K562 (cell line): ENCODE measurements around the gene HOXC4. TPM values are rescaled to one million over a fixed set of nuclear protein-coding genes. Genes with fewer than 3 reads are reported as not detected.

Experiments used
- ETV1 ChIP-seq: fragments of 450-650 bp; conservative IDR thresholded peaks from 2 replicates; pipeline ENCODE4 v1.6.1; 2016; ENCODE audit warnings: missing genetic modification characterization, control low read depth, low read depth, missing compliant biosample characterization
- MYNN ChIP-seq, 2 experiments: sonication (generic); formaldehyde crosslinking in 1 of 2; IDR thresholded peaks; 2 replicates each; pipeline versions ENCODE4 v1.5.0 to v1.6.1; 2016 to 2020; ENCODE audit warnings: antibody characterized with exemption in 1 of 2, missing genetic modification reagents in 1 of 2
- POLR2AphosphoS2 ChIP-seq: IDR thresholded peaks from 2 replicates; pipeline ENCODE4 v1.6.1; 2012; ENCODE audit warnings: low read length, improper control_type of control experiment
- ZNF143 ChIP-seq: sonication (generic); formaldehyde crosslinking; IDR thresholded peaks from 2 replicates; pipeline ENCODE4 v1.9.0; 2022; ENCODE audit warnings: mild to moderate bottlenecking, missing genetic modification reagents
- polyA plus RNA-seq, 8 experiments: library from polyadenylated mRNA; depleted of rRNA in 4 of 8; stranded (reverse) in 5 of 8; unstranded in 3 of 8; fragments of >200 nt; fragmentation: Nextera tagmentation in 2 of 8; fragmentation: Illumina TruSeq in 1 of 8; extraction: Ambion mirVana in 2 of 8; extraction: Trizol in 1 of 8; gene quantifications; 2 replicates each; pipeline versions ENCODE4 v1.2.1 to v1.2.3, GENCODE V29; 2011 to 2014; ENCODE audit warnings: inconsistent platforms in 1 of 8, missing spikeins in 1 of 8
- total RNA-seq, 7 experiments: library from RNA; depleted of rRNA in 6 of 7; stranded (reverse); fragments of >200 nt in 6 of 7; fragmentation: Illumina TruSeq in 2 of 7; extraction: Trizol in 2 of 7; gene quantifications; 2 replicates each; pipeline versions ENCODE4 v1.2.1 to v1.2.3, GENCODE V29; 2011 to 2021; ENCODE audit warnings: low replicate concordance in 1 of 7
- TF ChIP-seq, protein P1 (sequence below): fragments of 250-450 bp; sonication (Bioruptor Pico); IDR thresholded peaks from 2 replicates; pipeline ENCODE4 v1.4.0; 2020; ENCODE audit warnings: mild to moderate bottlenecking, moderate library complexity, borderline replicate concordance
- TF ChIP-seq, protein P2 (sequence below), 2 experiments: fragments of 450-650 bp in 1 of 2; IDR thresholded peaks; 2 replicates each; pipeline ENCODE4 v1.6.1; 2011 to 2017; ENCODE audit warnings: low read depth in 2 of 2, antibody characterized with exemption in 1 of 2, borderline replicate concordance in 1 of 2, low read length in 1 of 2, mild to moderate bottlenecking in 1 of 2, mixed read lengths in 1 of 2; ENCODE audit not compliant: control insufficient read depth in 1 of 2
- TF ChIP-seq, protein P3 (sequence below): fragments of 250-450 bp; sonication (Bioruptor Pico); IDR thresholded peaks from 2 replicates; pipeline ENCODE4 v1.8.0; 2022; ENCODE audit warnings: inconsistent platforms, mild to moderate bottlenecking, moderate library complexity, borderline replicate concordance

Gene HOXC4
- total and polyA plus RNA-seq, 9 of the 15 experiments (the other 6 are each of a cell fraction or from before 2014, with no cell fraction given) = 0.06 to 1.5 (median 0.44) TPM; not detected in 1

DNA sequence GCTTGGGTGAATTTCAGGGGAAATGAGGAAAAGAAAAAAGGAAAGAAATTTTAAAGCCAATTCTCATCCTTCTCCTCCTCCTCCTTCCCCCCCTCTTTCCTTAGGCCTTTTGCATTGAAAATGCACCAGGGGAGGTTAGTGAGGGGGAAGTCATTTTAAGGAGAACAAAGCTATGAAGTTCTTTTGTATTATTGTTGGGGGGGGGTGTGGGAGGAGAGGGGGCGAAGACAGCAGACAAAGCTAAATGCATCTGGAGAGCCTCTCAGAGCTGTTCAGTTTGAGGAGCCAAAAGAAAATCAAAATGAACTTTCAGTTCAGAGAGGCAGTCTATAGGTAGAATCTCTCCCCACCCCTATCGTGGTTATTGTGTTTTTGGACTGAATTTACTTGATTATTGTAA is 1.9 kb downstream of the HOXC4 start (continued):
- TF ChIP-seq, protein P1, sequence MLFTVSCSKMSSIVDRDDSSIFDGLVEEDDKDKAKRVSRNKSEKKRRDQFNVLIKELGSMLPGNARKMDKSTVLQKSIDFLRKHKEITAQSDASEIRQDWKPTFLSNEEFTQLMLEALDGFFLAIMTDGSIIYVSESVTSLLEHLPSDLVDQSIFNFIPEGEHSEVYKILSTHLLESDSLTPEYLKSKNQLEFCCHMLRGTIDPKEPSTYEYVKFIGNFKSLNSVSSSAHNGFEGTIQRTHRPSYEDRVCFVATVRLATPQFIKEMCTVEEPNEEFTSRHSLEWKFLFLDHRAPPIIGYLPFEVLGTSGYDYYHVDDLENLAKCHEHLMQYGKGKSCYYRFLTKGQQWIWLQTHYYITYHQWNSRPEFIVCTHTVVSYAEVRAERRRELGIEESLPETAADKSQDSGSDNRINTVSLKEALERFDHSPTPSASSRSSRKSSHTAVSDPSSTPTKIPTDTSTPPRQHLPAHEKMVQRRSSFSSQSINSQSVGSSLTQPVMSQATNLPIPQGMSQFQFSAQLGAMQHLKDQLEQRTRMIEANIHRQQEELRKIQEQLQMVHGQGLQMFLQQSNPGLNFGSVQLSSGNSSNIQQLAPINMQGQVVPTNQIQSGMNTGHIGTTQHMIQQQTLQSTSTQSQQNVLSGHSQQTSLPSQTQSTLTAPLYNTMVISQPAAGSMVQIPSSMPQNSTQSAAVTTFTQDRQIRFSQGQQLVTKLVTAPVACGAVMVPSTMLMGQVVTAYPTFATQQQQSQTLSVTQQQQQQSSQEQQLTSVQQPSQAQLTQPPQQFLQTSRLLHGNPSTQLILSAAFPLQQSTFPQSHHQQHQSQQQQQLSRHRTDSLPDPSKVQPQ (CRISPR knock-in tag) = no peak
- TF ChIP-seq ZNF143 (CRISPR knock-in tag) = no peak
- TF ChIP-seq, protein P2, sequence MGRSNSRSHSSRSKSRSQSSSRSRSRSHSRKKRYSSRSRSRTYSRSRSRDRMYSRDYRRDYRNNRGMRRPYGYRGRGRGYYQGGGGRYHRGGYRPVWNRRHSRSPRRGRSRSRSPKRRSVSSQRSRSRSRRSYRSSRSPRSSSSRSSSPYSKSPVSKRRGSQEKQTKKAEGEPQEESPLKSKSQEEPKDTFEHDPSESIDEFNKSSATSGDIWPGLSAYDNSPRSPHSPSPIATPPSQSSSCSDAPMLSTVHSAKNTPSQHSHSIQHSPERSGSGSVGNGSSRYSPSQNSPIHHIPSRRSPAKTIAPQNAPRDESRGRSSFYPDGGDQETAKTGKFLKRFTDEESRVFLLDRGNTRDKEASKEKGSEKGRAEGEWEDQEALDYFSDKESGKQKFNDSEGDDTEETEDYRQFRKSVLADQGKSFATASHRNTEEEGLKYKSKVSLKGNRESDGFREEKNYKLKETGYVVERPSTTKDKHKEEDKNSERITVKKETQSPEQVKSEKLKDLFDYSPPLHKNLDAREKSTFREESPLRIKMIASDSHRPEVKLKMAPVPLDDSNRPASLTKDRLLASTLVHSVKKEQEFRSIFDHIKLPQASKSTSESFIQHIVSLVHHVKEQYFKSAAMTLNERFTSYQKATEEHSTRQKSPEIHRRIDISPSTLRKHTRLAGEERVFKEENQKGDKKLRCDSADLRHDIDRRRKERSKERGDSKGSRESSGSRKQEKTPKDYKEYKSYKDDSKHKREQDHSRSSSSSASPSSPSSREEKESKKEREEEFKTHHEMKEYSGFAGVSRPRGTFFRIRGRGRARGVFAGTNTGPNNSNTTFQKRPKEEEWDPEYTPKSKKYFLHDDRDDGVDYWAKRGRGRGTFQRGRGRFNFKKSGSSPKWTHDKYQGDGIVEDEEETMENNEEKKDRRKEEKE (IDR thresholded peaks at IDR 0.05; ENCODE audit: borderline replicate concordance in 1 of 2, control insufficient read depth in 1 of 2, low read depth in 2 of 2, low read length in 1 of 2) = no peak
- no peak for TF ChIP-seq ETV1 (tag)
- TF ChIP-seq MYNN (IDR thresholded peaks at IDR 0.05) = no peak
- no peak for TF ChIP-seq MYNN (CRISPR knock-in tag; IDR thresholded peaks at IDR 0.05)
- no peak for TF ChIP-seq POLR2AphosphoS2
- TF ChIP-seq, protein P3, sequence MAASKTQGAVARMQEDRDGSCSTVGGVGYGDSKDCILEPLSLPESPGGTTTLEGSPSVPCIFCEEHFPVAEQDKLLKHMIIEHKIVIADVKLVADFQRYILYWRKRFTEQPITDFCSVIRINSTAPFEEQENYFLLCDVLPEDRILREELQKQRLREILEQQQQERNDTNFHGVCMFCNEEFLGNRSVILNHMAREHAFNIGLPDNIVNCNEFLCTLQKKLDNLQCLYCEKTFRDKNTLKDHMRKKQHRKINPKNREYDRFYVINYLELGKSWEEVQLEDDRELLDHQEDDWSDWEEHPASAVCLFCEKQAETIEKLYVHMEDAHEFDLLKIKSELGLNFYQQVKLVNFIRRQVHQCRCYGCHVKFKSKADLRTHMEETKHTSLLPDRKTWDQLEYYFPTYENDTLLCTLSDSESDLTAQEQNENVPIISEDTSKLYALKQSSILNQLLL (CRISPR knock-in tag) = no peak
